A204.1 (cell line): Measurements from ENCODE around the gene FGF14.
"Not testable (repeated sequence)": the region's sequence is repeated elsewhere in the genome, so short reads cannot be mapped to it uniquely, and the experiment has no call there.

Experiments
- FAIRE-seq: peaks from 2 replicates; lab custom pipeline; 2012; peaks lifted over from hg19 to GRCh38; lab: Jason Lieb, UNC

The FGF14 gene

GRCh38 chr13:101866889-101867581 lies 534.8 kb downstream of the FGF14 start:
- no peak for FAIRE-seq

DNA sequence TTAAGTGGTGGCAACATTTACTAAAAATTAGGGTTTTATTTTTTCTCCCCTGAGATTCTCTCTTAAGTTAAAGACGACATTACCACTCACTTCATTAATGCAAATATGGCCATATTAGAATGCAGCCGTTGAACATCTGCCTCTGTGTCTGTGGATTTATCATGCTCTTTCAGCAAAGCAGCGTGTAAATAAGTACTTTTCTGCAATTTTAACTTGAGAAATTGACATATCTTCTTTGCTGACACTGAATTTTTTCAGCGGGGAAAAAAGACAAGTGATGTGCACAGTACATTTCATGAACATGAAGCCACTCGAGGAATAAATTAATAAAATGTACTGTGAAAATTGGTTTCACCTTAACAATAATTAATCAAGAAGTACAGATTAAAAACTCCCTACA lies 543.0 kb downstream of the FGF14 start:
- FAIRE-seq = no peak

- no peak for FAIRE-seq
Measured at GRCh38 chr13:101846701-101847100, 555.1 kb downstream of the FGF14 start.

GRCh38 chr13:101846249-101846648 lies 555.6 kb downstream of the FGF14 start:
- no peak for FAIRE-seq

DNA sequence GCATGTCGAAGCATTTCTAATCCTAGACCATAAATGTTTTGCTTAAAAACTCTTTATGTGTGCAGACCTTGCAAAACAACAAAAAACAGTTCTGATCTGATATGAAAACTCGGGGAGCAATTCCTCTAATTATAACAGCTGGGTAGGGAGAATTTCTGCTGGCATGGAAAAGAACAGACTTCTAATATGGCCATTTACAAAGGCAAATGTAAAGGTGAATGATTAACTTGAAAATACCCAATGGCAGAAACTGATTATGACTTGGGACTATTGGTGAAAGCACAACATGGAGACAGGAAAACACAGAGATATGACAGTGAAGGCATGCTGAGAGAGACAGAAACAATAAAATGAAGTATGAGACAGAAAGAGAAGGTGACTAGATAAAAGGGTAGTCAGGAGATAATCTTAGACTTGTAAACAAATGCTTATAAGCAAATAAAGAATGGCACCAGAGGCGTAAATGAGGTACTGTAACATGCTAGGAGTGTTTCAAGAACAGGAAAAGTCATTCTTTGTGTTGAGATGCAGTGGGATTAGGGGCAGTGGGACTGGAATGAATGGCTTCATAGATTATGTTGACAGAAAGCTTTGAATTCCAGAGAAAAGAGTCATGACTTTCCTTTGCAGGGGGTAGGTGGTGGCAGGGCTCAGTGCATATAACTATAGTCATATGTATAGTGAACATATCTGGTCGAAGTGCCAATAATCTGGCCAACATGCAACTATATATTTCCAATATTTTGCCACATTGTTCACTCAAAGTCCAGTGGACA lies 556.4 kb downstream of the FGF14 start:
- no peak for FAIRE-seq

GRCh38 chr13:101841698-101842097 lies 560.1 kb downstream of the FGF14 start:
- FAIRE-seq = no peak

DNA sequence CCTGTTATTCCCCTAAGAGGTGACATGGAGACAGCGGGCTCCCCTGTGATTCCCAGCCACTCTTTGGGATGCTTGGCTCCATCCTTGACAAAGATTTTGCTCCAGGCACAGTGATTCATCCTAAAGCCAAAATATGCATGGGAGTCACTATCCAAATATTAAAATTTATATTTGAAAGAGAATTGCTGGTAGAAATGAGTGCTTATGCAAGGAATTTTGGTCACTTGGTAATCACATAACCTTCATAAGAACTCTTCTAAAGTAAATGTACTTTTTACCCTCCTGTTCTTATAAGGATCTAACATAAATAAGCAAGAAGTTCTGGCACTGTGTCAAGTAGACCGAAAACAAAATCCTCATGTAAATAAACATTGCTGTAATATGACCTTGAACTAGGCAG lies 563.5 kb downstream of the FGF14 start:
- FAIRE-seq = no peak

- FAIRE-seq = not testable (repeated sequence)
Measured at GRCh38 chr13:101837778-101838177, 564.1 kb downstream of the FGF14 start.

- no peak for FAIRE-seq
Measured at GRCh38 chr13:101837288-101837687, 564.6 kb downstream of the FGF14 start.

GRCh38 chr13:101835920-101836319 lies 565.9 kb downstream of the FGF14 start:
- FAIRE-seq = no peak

DNA sequence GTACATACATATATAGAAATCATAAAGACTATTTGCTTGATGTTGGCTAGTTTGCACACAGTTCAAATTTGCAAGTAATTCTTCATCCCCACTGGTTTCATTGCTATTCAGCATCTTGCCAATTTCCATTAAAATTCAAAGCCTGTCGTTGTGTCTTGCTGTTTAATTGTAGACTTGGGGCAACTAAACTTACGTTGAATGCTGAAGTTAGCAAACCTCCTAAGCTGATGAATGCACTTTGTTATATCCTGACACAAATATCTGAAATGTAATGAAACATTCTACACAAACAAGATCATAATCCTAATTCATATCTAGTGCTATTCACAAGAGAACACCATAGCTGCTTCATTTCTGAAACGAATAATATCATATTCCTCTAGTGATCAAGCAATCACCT lies 568.2 kb downstream of the FGF14 start:
- FAIRE-seq = no peak

DNA sequence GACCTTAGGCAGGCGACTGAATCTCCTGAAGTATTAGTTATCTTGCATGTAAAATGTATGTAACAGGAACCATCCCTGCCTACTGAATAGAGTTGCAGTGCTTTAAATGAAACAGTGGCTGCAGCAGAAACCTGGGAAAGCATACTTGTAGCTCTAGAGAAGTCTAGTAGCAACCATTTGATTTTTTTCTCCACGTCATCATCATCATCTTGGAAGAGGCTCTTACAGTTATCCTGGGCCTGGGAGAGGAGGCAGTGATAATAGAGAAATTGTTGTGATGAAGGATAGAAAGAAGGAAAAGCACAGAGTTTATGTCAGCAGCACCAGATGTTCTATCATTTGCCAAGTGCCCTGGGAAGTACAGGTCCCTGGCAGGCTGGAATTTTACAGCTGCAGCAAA lies 571.8 kb downstream of the FGF14 start:
- no peak for FAIRE-seq

DNA sequence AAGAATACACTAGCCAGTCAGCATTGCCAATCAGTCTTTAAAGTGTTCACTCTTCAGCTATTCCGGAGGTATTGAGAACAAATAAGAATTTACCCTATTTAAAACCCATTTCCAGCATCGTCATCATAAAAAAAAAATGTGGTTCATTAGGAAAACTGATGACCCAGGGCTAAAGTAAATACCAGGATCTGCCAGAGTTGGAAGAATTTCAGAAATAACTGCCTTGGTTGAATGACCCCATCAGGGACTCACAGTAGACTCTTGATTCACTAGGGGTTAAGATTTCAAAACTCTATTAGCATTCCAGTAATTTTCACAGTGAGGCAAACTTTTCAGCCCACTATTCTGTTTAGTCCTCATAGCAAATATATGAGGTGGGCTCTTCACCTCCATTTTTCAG lies 572.4 kb downstream of the FGF14 start:
- no peak for FAIRE-seq

DNA sequence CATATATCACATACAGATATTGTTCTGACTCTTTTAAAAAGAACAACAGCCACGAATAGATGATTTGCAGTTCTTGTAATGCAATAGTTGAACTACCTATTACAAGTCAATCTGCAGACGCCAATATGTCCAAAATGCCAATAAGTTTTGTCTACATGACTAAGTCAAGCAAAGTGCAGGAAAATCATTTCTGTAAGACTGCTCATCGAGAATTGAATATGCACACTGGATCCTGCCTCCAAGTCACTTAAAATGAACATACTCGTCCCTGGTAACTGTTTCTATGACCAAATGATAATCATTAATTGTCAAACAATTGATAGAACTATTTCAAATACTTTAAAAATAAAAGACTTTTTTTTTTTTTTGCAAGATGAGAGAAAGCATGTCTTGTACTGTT lies 573.7 kb downstream of the FGF14 start:
- no peak for FAIRE-seq

GRCh38 chr13:101817898-101818297 lies 584.0 kb downstream of the FGF14 start:
- no peak for FAIRE-seq

DNA sequence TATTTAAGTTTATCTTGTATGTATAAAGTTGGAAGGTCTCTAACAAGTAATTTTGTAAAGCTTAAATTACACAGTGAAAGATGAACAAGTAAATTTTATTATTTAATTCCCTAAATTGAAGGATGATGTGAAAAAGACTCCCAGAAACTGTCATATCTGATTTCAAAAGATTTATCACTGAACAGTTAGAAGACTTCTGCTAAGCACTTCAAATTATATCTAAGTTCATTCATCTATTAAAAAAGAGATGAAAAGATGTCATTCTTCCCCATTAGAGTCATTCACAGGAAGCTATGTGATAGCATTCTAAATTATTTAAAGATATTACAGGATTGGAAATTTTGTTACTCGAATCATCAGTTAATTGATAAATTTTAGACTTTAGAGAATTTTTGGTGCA lies 590.0 kb downstream of the FGF14 start:
- no peak for FAIRE-seq

- no peak for FAIRE-seq
Measured at GRCh38 chr13:101811284-101811839, 590.5 kb downstream of the FGF14 start.

DNA sequence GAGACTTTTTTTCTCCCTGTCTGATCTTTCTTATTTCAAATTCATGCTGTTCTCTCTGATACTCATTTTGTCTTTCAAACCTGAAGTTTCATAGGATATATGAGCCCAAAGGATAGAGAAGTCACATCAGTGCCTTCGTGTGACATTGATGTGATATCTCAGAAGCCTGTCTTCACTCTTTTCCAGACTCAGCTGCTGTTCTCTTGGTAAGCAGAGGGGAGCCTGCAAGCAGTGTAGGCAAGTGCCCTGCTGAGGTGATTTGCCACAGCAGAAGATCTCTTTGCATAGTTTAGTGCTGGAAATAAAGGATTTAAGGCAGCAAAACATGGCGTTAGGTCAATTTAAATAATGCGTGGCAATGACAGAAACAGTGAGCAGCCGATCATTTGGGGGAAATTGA lies 602.7 kb downstream of the FGF14 start:
- no peak for FAIRE-seq

DNA sequence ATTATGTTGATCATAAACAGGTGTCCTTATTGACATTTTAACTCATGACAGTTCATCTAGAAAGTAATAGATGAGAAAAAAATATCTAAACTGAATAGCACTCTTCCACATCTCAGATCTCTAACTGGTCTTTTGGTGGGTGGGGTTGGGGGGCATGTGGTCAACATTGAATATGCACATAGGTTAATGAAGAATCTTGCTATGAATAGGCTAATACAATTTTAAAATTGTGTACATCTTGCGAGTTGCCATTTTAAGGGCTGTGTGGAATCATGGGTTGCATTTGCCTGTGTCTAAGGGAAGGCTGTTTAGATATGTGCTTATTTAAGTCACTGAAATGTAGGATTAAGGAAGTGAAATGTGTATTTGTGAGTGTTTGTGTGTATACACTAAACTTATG lies 603.4 kb downstream of the FGF14 start:
- FAIRE-seq = no peak

DNA sequence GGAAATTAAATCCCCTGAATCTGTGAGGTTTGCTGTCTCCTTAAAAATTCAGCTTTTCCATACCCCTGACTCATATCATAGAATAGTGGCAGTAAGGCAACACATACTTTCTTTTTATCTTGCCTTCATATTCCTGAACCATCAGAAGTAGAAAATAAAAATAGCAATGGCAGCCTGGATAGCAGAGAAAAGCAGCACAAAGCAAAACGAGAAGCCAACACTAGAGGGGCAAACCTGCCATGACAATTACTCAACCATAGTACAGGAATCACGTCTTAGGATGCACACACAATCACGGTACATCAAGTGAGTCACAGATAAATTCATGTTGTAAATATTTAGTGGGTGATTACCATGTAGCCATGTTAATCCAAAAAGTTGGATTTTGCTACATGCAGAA lies 606.4 kb downstream of the FGF14 start:
- FAIRE-seq = no peak

DNA sequence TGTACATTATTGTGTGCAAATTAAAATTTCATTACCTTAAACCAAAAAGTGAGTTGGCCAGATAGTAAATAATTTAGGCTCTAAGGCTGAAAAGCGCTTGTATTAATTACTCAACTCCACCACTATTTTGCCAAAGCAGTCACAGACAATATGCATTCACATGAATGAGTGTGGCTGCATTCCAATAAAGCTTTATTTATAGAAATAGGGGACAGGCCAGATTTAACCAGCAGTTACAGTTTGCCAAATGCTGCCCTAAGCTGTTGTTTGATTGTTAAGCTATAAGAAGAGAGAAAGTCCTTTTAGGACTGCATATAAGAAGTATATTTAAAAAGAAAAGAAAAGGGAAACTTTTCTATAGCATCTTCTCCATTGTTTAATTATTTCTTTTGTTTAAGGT lies 606.8 kb downstream of the FGF14 start:
- FAIRE-seq = no peak

GRCh38 chr13:101792189-101792588 lies 609.7 kb downstream of the FGF14 start:
- no peak for FAIRE-seq

DNA sequence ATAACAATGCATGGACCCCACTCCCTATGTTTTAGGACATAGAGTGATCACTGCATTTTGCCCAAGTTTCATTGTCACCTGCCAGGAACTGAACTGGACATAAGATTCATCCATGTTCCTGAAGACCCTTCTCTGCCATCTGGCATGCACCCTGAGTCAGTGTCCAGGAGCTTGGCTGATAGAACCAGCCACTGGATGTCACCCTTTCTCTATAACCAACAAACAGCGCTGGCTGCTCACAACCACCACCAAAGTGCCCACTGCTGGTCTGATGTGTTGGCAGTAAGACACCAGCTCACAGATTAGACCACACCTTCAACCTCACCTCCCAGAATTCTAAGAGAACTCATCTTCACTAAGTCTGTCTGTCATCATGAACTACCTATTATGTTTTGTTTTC lies 616.0 kb downstream of the FGF14 start:
- no peak for FAIRE-seq

DNA sequence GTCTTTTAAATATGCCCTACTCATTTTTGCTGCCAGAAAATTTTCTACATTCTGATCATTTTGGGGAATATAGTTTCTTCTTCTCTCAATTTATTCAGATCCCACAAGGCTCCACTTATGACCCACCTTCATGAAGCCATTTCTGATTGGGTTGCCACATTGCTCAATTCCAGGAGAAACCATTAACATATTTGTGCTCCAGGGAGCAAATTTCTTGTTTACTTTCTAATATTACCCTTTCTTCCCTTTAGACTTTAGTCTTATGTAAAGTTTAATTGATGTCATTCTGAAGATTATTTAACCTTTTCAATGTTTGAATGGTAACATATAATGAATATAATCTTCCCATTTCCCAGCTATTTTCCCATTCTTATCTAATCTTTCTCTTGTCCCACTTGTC lies 617.5 kb downstream of the FGF14 start:
- no peak for FAIRE-seq
